ENCODE results near the gene CLDN10. TPM values are rescaled to one million over a fixed set of nuclear protein-coding genes. Genes with fewer than 3 reads are reported as not detected.

Gene CLDN10
- total RNA-seq, 1 donor from 2014 or later, result 0.32 TPM

GRCh38 chr13:95608640-95609323, 56.3 kb downstream of the CLDN10 start:
- Histone ChIP-seq H3K27me3 (ENCODE audit: insufficient read depth, low read length) (no peaks in the 10 kb centered on the region), H3K9ac (ENCODE audit: low read length) (no peak overlapping the region), H3K4me3 (ENCODE audit: insufficient read depth, low read depth, low read length) (no peak overlapping the region), H2AFZ (ENCODE audit: low read depth, low read length) (no peak overlapping the region), H4K20me1 (ENCODE audit: insufficient read depth, low read length) (no peaks in the 10 kb centered on the region), H3K4me2 (ENCODE audit: low read length) (no peak overlapping the region), H3K4me1 (ENCODE audit: insufficient read depth, low read length) (peaks cover 19% of the 10 kb centered on the region), H3K79me2 (ENCODE audit: insufficient read depth, low read length) (no peaks in the 10 kb centered on the region), H3K27ac (ENCODE audit: low read depth, low read length) (no peak overlapping the region), H3K9me3 (ENCODE audit: insufficient read depth, low read depth, low read length) (no peaks in the 10 kb centered on the region), H3K36me3 (ENCODE audit: insufficient read depth, low read length) (peaks cover 30% of the 10 kb centered on the region)
- Mint-ChIP-seq H3K9me3 (ENCODE audit: unreplicated experiment) (no peaks in the 10 kb centered on the region), H3K4me1 (ENCODE audit: low read depth, unreplicated experiment) (peaks cover 2% of the 10 kb centered on the region), H3K27ac (ENCODE audit: unreplicated experiment) (no peak overlapping the region), H3K27me3 (ENCODE audit: low read depth, unreplicated experiment) (no peaks in the 10 kb centered on the region), H3K36me3 (ENCODE audit: low read depth, unreplicated experiment) (peaks cover 13% of the 10 kb centered on the region), H3K4me3 (ENCODE audit: unreplicated experiment) (no peak overlapping the region)
- FAIRE-seq, result no peak
- no peak for DNase-seq (ENCODE audit: low read depth)
- TF ChIP-seq EZH2 (IDR thresholded peaks at IDR 0.05; ENCODE audit: insufficient read depth, low read length), result no peak
- TF ChIP-seq CTCF (IDR thresholded peaks at IDR 0.05; ENCODE audit: insufficient read depth, low read depth, low read length), result no peak

GRCh38 chr13:95614641-95615245, 62.2 kb downstream of the CLDN10 start:
- no peak for FAIRE-seq
- Mint-ChIP-seq H3K36me3 (ENCODE audit: low read depth, unreplicated experiment) (peaks cover 21% of the 10 kb centered on the region), H3K4me1 (ENCODE audit: low read depth, unreplicated experiment) (peaks cover 15% of the 10 kb centered on the region)

More at GRCh38 chr13:95614641-95615245, 62.2 kb downstream of the CLDN10 start:
- H2AFZ ChIP-seq (ENCODE audit: low read depth, low read length), result no peak overlapping the region
- peaks cover 42% of the 10 kb centered on the region for H3K36me3 ChIP-seq (ENCODE audit: insufficient read depth, low read length)
- H3K4me1 ChIP-seq (ENCODE audit: insufficient read depth, low read length), result no peaks in the 10 kb centered on the region
- H3K4me2 ChIP-seq (ENCODE audit: low read length), result no peak overlapping the region
- Mint-ChIP-seq H3K27ac (ENCODE audit: unreplicated experiment) (no peak overlapping the region), H3K9me3 (ENCODE audit: unreplicated experiment) (no peaks in the 10 kb centered on the region), H3K4me3 (ENCODE audit: unreplicated experiment) (no peak overlapping the region), H3K27me3 (ENCODE audit: low read depth, unreplicated experiment) (no peaks in the 10 kb centered on the region)
- H3K9me3 ChIP-seq (ENCODE audit: insufficient read depth, low read depth, low read length), result no peaks in the 10 kb centered on the region
- H3K79me2 ChIP-seq (ENCODE audit: insufficient read depth, low read length), result no peaks in the 10 kb centered on the region
- no peak overlapping the region for H3K4me3 ChIP-seq (ENCODE audit: insufficient read depth, low read depth, low read length)
- DNase-seq (ENCODE audit: low read depth), result no peak
- no peaks in the 10 kb centered on the region for H3K27me3 ChIP-seq (ENCODE audit: insufficient read depth, low read length)
- H4K20me1 ChIP-seq (ENCODE audit: insufficient read depth, low read length), result peaks cover 24% of the 10 kb centered on the region
- H3K27ac ChIP-seq (ENCODE audit: low read depth, low read length), result no peak overlapping the region
- H3K9ac ChIP-seq (ENCODE audit: low read length), result no peak overlapping the region
- TF ChIP-seq CTCF (IDR thresholded peaks at IDR 0.05; ENCODE audit: insufficient read depth, low read depth, low read length), result no peak
- no peak for TF ChIP-seq EZH2 (IDR thresholded peaks at IDR 0.05; ENCODE audit: insufficient read depth, low read length)

Data from astrocyte (in vitro differentiated cells and primary cell).